Measurements from ENCODE around the gene PRR29. TPM values are rescaled to one million over a fixed set of nuclear protein-coding genes. Genes with fewer than 3 reads are reported as not detected.

PRR29 gene
- total RNA-seq, 1 experiment from 2014 or later = 0.85 TPM

DNA sequence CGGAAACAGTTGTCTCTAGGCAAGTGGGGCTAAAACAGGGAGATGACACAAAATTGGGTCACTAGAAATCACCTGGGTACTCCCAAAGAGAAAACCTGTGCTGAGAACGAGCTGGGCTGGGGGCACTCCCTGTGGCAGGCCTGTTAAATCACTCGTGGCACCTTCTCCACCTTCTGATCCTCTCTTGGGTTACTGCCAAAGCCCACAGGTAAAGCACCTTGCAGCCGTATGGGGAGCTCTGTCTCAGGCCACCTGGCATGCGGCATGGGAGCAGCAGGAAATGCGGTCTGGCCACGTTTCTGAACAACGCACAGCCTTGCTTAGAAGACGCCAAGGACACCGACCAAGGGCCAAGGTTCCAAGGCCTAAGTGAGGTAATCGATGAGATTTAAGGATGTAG lies 43.8 kb downstream of the PRR29 start (continued):
- TF ChIP-seq, protein P1, sequence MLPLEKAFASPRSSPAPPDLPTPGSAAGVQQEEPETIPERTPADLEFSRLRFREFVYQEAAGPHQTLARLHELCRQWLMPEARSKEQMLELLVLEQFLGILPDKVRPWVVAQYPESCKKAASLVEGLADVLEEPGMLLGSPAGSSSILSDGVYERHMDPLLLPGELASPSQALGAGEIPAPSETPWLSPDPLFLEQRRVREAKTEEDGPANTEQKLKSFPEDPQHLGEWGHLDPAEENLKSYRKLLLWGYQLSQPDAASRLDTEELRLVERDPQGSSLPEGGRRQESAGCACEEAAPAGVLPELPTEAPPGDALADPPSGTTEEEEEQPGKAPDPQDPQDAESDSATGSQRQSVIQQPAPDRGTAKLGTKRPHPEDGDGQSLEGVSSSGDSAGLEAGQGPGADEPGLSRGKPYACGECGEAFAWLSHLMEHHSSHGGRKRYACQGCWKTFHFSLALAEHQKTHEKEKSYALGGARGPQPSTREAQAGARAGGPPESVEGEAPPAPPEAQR (CRISPR knock-in tag; IDR thresholded peaks at IDR 0.05) = no peak
- TF ChIP-seq, protein P2, sequence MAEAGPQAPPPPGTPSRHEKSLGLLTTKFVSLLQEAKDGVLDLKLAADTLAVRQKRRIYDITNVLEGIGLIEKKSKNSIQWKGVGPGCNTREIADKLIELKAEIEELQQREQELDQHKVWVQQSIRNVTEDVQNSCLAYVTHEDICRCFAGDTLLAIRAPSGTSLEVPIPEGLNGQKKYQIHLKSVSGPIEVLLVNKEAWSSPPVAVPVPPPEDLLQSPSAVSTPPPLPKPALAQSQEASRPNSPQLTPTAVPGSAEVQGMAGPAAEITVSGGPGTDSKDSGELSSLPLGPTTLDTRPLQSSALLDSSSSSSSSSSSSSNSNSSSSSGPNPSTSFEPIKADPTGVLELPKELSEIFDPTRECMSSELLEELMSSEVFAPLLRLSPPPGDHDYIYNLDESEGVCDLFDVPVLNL (CRISPR knock-in tag; IDR thresholded peaks at IDR 0.05; ENCODE audit: borderline replicate concordance, low read depth) = no peak
- TF ChIP-seq CREM (CRISPR knock-in tag; IDR thresholded peaks at IDR 0.05) (no peak), GTF2I (CRISPR knock-in tag; conservative IDR thresholded peaks at IDR 0.05) (no peak)
- TF ChIP-seq, protein P3, sequence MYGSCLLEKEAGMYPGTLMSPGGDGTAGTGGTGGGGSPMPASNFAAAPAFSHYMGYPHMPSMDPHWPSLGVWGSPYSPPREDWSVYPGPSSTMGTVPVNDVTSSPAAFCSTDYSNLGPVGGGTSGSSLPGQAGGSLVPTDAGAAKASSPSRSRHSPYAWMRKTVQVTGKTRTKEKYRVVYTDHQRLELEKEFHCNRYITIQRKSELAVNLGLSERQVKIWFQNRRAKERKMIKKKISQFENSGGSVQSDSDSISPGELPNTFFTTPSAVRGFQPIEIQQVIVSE (CRISPR knock-in tag; IDR thresholded peaks at IDR 0.05; ENCODE audit: borderline replicate concordance) = no peak
- TF ChIP-seq, protein P4, sequence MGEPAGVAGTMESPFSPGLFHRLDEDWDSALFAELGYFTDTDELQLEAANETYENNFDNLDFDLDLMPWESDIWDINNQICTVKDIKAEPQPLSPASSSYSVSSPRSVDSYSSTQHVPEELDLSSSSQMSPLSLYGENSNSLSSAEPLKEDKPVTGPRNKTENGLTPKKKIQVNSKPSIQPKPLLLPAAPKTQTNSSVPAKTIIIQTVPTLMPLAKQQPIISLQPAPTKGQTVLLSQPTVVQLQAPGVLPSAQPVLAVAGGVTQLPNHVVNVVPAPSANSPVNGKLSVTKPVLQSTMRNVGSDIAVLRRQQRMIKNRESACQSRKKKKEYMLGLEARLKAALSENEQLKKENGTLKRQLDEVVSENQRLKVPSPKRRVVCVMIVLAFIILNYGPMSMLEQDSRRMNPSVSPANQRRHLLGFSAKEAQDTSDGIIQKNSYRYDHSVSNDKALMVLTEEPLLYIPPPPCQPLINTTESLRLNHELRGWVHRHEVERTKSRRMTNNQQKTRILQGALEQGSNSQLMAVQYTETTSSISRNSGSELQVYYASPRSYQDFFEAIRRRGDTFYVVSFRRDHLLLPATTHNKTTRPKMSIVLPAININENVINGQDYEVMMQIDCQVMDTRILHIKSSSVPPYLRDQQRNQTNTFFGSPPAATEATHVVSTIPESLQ (CRISPR knock-in tag; IDR thresholded peaks at IDR 0.05) = no peak

DNA sequence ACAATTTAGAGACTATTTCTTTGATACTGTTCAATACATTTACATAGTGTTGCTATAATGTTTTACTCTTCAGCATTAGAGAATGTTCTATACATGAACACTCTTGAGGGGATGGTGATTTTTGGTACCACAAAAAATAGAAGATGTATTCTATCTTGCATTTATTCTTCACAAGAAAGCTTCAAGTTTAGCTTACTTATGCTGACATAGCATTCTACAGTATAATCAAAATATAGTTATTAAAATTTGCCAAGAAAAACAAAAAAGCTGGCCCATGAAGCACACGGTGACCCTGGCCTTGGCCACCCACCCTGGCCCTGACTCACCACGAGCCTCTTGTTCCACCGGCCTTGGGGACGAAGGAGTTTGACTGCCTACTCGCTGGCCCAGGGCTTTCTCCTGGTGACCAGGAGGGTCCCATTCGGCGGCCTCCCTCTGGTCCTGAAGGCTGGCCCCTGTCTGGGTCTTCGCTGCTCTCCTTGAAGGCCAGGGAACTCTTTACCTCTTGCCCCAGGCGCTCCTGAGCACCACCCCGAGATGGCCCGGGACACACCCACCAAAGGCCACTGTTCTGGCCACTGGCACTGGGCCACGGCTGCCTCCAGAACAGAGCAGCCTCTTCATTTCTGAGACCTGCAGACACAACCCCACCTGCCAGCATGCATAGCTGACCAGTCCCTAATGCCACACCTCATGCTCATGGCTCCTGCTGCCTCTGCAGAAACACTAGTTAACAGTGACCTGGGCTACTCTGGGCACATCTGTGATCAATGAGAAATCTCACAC lies 44.7 kb downstream of the PRR29 start:
- POLR2A ChIA-PET = interaction anchor here (0.7 kb wide), 1 partner anchor 21 kb away, joined by 3 read pairs; no protein-coding TSS in a partner anchor
- CTCF ChIA-PET = interaction anchor here (0.6 to 3.5 kb wide), 7 partner anchors 14 to 240 kb away, joined by 3 to 17 read pairs (median 9); no protein-coding TSS in a partner anchor
- ATAC-seq (no peak), DNase-seq (ENCODE audit: low spot score) (no peak)
- Mint-ChIP-seq H3K27ac (no peak overlapping the region), H3K36me3 (0 out of 2 replicates have a peak, but pooled peaks cover 3% of the 10 kb centered on the region), H3K4me3 (no peak overlapping the region), H3K9me3 (no peaks in the 10 kb centered on the region), H3K27me3 (ENCODE audit: low read depth) (no peaks in the 10 kb centered on the region), H3K4me1 (no peaks in the 10 kb centered on the region)
- TF ChIP-seq, protein P5, sequence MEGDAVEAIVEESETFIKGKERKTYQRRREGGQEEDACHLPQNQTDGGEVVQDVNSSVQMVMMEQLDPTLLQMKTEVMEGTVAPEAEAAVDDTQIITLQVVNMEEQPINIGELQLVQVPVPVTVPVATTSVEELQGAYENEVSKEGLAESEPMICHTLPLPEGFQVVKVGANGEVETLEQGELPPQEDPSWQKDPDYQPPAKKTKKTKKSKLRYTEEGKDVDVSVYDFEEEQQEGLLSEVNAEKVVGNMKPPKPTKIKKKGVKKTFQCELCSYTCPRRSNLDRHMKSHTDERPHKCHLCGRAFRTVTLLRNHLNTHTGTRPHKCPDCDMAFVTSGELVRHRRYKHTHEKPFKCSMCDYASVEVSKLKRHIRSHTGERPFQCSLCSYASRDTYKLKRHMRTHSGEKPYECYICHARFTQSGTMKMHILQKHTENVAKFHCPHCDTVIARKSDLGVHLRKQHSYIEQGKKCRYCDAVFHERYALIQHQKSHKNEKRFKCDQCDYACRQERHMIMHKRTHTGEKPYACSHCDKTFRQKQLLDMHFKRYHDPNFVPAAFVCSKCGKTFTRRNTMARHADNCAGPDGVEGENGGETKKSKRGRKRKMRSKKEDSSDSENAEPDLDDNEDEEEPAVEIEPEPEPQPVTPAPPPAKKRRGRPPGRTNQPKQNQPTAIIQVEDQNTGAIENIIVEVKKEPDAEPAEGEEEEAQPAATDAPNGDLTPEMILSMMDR (IDR thresholded peaks at IDR 0.05) = no peak
- TF ChIP-seq CREM (CRISPR knock-in tag; IDR thresholded peaks at IDR 0.05) = no peak
- TF ChIP-seq IRF2 (CRISPR knock-in tag; IDR thresholded peaks at IDR 0.05; ENCODE audit: borderline replicate concordance, low read depth) = no peak
- TF ChIP-seq, protein P6, sequence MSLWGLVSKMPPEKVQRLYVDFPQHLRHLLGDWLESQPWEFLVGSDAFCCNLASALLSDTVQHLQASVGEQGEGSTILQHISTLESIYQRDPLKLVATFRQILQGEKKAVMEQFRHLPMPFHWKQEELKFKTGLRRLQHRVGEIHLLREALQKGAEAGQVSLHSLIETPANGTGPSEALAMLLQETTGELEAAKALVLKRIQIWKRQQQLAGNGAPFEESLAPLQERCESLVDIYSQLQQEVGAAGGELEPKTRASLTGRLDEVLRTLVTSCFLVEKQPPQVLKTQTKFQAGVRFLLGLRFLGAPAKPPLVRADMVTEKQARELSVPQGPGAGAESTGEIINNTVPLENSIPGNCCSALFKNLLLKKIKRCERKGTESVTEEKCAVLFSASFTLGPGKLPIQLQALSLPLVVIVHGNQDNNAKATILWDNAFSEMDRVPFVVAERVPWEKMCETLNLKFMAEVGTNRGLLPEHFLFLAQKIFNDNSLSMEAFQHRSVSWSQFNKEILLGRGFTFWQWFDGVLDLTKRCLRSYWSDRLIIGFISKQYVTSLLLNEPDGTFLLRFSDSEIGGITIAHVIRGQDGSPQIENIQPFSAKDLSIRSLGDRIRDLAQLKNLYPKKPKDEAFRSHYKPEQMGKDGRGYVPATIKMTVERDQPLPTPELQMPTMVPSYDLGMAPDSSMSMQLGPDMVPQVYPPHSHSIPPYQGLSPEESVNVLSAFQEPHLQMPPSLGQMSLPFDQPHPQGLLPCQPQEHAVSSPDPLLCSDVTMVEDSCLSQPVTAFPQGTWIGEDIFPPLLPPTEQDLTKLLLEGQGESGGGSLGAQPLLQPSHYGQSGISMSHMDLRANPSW (CRISPR knock-in tag; conservative IDR thresholded peaks at IDR 0.05; ENCODE audit: low read depth) = no peak
- TF ChIP-seq, protein P7, sequence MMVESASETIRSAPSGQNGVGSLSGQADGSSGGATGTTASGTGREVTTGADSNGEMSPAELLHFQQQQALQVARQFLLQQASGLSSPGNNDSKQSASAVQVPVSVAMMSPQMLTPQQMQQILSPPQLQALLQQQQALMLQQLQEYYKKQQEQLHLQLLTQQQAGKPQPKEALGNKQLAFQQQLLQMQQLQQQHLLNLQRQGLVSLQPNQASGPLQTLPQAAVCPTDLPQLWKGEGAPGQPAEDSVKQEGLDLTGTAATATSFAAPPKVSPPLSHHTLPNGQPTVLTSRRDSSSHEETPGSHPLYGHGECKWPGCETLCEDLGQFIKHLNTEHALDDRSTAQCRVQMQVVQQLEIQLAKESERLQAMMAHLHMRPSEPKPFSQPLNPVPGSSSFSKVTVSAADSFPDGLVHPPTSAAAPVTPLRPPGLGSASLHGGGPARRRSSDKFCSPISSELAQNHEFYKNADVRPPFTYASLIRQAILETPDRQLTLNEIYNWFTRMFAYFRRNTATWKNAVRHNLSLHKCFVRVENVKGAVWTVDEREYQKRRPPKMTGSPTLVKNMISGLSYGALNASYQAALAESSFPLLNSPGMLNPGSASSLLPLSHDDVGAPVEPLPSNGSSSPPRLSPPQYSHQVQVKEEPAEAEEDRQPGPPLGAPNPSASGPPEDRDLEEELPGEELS (CRISPR knock-in tag; IDR thresholded peaks at IDR 0.05) = no peak
- no peak for TF ChIP-seq SP1 (CRISPR knock-in tag; conservative IDR thresholded peaks at IDR 0.05)

All from WTC11 (cell line).